Dendritic cell treated with granulocyte-macrophage colony-stimulating factor and Interleukin-4, amounts not matched to agents 40 ng/mL and 50 ng/mL, for 4 days (primary cell): ENCODE data around the gene SLC19A1.

Experiments used
- H3K27ac Mint-ChIP-seq: one replicate; pipeline ENCODE4 v1.8.0; 2022; ENCODE audit warnings: mild to moderate bottlenecking, mixed read lengths
- H3K27me3 Mint-ChIP-seq: one replicate; pipeline ENCODE4 v1.8.0; 2022; ENCODE audit warnings: mild to moderate bottlenecking, mixed read lengths
- H3K36me3 Mint-ChIP-seq: one replicate; pipeline ENCODE4 v1.8.0; 2022; ENCODE audit warnings: low read depth, mixed read lengths
- H3K4me1 Mint-ChIP-seq: one replicate; pipeline ENCODE4 v1.8.0; 2022; ENCODE audit warnings: low read depth, mixed read lengths
- H3K4me3 Mint-ChIP-seq: one replicate; pipeline ENCODE4 v1.8.0; 2022; ENCODE audit warnings: mild to moderate bottlenecking, moderate library complexity, mixed read lengths
- H3K9me3 Mint-ChIP-seq: one replicate; pipeline ENCODE4 v1.8.0; 2022; ENCODE audit warnings: mixed read lengths
- intact Hi-C: fragments of 100-400 bp; cut with micrococcal nuclease; formaldehyde crosslinking; loops from one replicate; pipeline ENCODE4 v1.15.0; 2022

SLC19A1 gene

DNA sequence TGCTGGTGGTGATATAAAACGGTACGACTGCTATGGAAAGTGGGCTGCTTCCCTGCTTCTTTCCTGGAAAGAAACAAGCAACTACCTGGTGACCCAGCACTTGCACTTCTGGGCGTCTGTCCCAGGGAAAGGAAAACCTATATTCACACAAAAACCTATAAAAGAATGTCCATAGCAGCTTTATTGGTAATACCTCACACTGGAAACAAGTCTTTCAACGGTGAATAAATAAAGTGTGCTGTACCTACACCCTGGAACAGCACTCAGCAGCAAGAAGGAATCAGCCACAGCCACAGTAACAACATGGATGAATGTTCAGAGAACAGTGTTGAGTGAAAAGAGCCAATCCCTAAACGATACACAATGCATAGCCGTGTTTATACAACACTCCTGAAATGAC is 19.9 kb downstream of the SLC19A1 start:
- intact Hi-C loops: no loop called here
- peaks cover 68% of the 10 kb centered on the region for H3K36me3 Mint-ChIP-seq
- H3K4me1 Mint-ChIP-seq: peaks cover 27% of the 10 kb centered on the region
- peaks cover 27% of the 10 kb centered on the region for H3K9me3 Mint-ChIP-seq
- H3K27ac Mint-ChIP-seq: no peak overlapping the region
- no peak overlapping the region for H3K4me3 Mint-ChIP-seq
- no peaks in the 10 kb centered on the region for H3K27me3 Mint-ChIP-seq

DNA sequence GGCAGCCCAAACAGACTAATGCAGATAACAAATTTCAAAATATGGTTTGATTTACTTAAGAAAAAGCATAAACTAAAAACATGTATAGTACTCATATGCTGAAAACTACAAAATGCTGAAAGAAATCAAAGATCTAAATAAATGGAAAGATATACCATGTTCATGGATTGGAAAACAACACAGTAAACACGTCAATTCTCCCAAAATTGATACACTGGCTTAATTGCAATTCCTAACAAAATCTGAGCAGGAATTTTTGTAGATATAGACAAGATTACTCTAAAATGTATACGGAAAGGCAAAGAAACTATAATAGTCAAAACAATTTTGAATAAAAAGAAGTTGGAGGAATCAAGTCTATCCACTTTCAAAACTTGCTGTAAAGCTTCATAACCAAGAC is 21.0 kb downstream of the SLC19A1 start:
- Mint-ChIP-seq H3K9me3 (peaks cover 27% of the 10 kb centered on the region), H3K27me3 (no peaks in the 10 kb centered on the region), H3K4me1 (peaks cover 30% of the 10 kb centered on the region), H3K36me3 (peaks cover 79% of the 10 kb centered on the region), H3K27ac (no peak overlapping the region), H3K4me3 (no peak overlapping the region)
- intact Hi-C loops: no loop called here

DNA sequence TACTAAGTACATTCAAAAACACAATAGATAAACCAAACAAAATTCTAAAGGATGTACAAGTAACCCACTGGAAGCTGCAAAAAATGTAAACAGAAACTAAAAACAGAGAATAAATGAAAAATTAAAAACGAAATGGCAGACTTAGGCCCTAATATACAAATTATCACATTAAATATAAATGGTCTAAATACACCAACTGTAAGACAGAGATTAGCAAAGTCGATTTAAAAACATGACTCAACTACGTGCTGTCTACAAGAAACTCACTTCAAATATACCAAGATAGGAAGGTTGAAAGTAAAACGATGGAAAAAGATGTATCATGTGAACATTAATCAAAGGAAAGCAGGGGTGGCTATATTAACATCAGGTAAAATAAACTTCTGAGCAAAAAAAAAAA is 23.1 kb downstream of the SLC19A1 start:
- H3K27me3 Mint-ChIP-seq: no peaks in the 10 kb centered on the region
- peaks cover 27% of the 10 kb centered on the region for H3K9me3 Mint-ChIP-seq
- intact Hi-C loops: no loop called here
- no peak overlapping the region for H3K4me3 Mint-ChIP-seq
- H3K27ac Mint-ChIP-seq: peak overlapping the region; percentile 62
- peaks cover 100% of the 10 kb centered on the region for H3K36me3 Mint-ChIP-seq
- H3K4me1 Mint-ChIP-seq: peaks cover 30% of the 10 kb centered on the region

DNA sequence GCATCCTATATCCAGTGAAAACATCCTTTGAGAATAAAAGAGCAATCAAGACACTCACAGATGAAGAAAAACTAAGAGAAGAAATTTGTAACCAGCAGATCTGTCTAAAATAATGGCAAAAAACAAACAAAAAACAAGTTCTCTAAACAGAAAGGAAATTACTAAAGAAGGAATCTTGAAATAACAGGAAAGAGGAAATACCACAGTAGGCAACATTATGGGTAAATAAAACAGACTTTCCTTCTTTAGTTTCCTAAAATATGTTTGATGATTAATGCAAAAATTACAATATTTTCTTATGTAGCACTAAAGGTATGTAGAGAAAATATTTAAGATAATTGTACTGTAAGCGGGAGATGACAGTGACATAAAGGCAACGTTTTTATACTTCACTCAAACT is 23.5 kb downstream of the SLC19A1 start:
- peaks cover 30% of the 10 kb centered on the region for H3K4me1 Mint-ChIP-seq
- peaks cover 27% of the 10 kb centered on the region for H3K9me3 Mint-ChIP-seq
- H3K4me3 Mint-ChIP-seq: peak overlapping the region; percentile 10
- H3K36me3 Mint-ChIP-seq: peaks cover 100% of the 10 kb centered on the region
- no peaks in the 10 kb centered on the region for H3K27me3 Mint-ChIP-seq
- H3K27ac Mint-ChIP-seq: peak overlapping the region; percentile 62
- intact Hi-C loops: no loop called here

DNA sequence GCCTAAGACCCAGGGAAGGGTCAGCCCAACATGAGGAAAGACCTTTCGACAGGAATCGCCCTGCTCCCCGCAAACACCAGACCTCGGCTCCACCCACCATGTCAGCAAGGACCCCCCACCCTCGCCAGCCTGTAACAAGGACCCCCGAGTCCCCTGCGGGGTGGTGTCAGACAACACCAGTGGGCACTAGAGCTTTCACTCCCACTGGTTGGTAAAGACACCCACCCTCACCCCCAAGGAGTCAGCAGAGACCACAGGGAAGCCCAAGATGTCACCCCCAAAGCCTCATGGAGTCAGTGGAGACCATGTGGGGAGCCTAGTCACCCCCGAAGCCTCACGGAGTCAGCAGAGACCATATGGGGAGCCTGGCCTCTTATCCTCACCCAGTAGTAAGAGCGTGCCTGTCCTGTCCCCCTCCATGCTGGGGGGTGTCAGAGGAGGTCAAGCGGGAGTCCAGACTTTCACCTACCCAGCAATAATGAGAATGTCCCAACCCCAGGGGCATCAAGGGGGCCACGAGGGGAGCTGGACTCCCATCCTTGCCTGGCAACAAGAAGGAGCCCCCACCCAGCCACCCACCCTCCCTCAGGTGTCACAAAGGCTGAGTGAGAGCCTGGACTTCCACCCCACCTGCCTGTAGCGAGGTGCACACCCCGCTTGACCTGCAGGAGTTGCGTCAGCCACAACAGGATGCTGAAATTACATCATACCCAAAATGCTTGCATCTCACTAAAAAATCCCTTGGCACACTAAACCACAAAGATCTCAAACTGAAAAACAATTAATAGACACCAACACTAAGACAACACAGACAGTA is 24.8 kb downstream of the SLC19A1 start:
- intact Hi-C loops: no loop called here

DNA sequence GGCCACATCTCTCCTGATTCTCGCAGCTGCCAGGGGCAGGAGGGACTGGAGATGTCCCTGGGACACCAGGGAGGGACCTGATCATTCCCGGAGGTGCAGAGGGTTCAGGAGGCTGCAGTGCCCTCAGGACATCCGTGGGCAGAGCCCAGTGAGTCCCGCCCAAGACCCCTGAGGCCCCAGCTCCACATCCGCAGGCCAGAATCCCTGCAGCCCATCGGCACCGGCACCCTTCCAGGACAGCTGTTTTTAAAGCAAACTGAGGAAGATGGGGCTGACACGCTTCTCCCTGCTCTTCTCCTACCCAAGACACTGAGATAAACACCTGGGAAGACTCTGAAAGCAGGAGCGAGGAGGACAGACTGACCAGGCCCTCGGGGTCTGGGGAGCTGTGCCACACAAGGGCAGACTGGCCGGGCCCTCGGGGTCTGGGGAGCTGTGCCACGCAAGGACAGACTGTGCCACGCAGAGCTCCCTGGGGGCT is 25.5 kb downstream of the SLC19A1 start:
- Mint-ChIP-seq H3K4me1 (peaks cover 30% of the 10 kb centered on the region), H3K36me3 (peaks cover 100% of the 10 kb centered on the region), H3K27me3 (no peaks in the 10 kb centered on the region), H3K9me3 (peaks cover 27% of the 10 kb centered on the region), H3K27ac (no peak overlapping the region), H3K4me3 (no peak overlapping the region)
- intact Hi-C loops: no loop called here

More for the DNA sequence above, 24.8 kb downstream of the SLC19A1 start:
- Mint-ChIP-seq H3K27ac (peak overlapping the region; percentile 62), H3K4me3 (no peak overlapping the region), H3K36me3 (peaks cover 100% of the 10 kb centered on the region), H3K4me1 (peaks cover 30% of the 10 kb centered on the region), H3K9me3 (peaks cover 27% of the 10 kb centered on the region), H3K27me3 (no peaks in the 10 kb centered on the region)

DNA sequence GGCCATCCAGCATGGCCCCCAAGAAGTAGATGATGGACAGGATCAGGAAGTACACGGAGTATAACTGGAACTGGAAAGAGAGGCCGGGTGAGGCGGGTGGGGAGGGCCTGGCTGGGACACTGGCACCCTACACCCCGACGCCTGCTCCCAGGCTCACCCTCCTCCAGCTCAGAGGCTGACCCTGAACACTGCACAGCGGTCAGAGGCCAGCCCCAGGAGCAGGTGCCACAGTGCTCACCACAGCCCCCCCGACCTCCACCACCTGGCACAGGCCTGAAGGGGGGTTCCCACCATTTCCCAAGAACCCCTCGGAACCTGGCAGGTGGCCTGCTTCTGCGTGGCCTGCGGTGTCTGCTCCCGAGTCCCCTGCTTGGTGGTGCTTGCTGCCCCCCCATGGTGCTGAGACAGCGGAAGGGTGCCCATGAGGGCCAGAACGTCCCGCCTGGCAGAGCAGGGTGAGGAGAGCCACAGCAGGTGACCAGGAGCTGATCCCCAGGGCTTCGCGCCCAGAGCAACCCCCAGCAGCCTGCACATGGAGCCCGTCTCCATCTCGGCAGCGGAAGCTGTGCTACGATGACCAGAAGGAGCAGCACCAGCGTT is 26.1 kb downstream of the SLC19A1 start:
- H3K36me3 Mint-ChIP-seq: peaks cover 100% of the 10 kb centered on the region
- intact Hi-C loops: no loop called here

DNA sequence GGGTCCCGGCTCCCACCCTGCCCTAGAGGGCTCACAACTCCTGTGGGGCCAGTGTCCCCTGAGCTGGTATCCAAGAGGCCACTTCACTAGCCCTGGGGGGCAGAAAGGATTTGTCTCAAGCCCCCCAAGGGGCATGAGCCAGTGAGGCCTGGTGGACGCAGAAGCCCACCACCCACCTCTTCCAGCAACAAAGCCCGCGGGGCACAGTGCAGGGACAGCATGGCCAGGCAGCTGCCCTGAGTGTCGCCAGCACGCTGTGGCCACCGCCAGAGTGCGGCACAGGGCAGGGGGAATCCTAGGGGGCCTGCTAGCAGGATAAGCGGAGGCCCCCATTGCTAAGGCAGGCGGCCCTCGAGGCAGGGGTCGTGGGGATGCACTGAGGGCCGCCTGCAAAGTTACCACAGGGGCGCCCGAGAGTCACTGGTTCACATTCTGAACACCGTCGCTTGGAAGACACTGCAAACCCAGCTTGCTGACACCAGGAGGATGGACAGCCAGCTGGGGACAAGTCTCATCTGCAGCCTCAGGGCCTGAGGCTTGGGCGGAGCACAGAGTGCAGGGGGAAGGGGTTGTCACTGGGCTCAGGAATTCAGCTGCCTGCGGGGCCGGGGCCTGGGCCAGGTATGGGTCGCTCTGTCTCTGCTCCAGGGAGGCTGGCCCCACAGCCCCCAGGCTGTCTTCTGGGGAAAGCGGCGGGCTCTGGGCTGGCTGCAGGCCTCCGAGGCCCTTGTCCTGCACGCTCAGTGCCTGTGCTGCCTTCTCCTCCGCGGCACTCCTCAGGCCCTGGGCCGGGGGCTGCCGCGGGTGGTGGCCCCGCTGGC is 26.8 kb downstream of the SLC19A1 start:
- Mint-ChIP-seq H3K4me3 (no peak overlapping the region), H3K36me3 (peaks cover 100% of the 10 kb centered on the region), H3K27ac (no peak overlapping the region), H3K9me3 (peaks cover 27% of the 10 kb centered on the region), H3K27me3 (no peaks in the 10 kb centered on the region), H3K4me1 (peaks cover 30% of the 10 kb centered on the region)
- intact Hi-C loops: no loop called here

More for the DNA sequence above, 26.1 kb downstream of the SLC19A1 start:
- peaks cover 30% of the 10 kb centered on the region for H3K4me1 Mint-ChIP-seq
- H3K27ac Mint-ChIP-seq: no peak overlapping the region
- peaks cover 27% of the 10 kb centered on the region for H3K9me3 Mint-ChIP-seq
- H3K27me3 Mint-ChIP-seq: no peaks in the 10 kb centered on the region
- no peak overlapping the region for H3K4me3 Mint-ChIP-seq

DNA sequence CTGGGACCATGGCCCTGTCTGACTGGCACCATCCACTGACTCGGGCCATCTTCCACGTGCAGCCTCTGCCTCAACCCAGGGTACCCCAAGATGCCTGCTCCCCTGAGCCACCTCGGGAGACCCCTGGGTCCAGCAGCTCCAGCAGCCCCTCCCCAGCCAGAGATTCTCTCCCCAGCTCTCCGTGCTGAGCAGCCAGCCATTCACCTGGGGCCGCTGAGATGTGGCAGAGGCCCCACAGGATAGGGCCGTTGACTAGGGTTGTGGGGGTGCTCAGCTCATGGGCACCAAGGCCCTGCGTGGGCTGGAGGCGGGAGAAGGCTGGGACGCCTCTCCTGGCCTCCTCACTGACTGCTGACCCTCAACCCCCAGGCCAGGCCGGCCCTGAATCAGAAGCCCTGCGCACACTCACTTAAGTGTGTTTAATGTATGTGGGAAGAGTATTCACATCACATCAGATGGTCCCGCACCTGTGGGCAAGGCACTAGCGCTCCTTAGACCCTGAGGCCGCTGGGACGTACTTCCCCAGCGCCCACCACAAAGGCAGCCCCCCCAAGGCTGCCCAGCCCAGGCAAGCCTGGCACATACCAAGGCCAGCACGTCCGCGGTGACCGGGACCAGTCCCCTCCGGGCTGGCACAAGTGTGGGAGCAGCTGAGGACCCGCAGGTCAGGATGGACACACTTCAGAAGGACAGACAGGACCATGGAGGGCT is 27.8 kb downstream of the SLC19A1 start:
- Mint-ChIP-seq H3K27ac (no peak overlapping the region), H3K36me3 (peaks cover 97% of the 10 kb centered on the region), H3K27me3 (no peaks in the 10 kb centered on the region), H3K9me3 (peaks cover 17% of the 10 kb centered on the region), H3K4me3 (no peak overlapping the region), H3K4me1 (peaks cover 21% of the 10 kb centered on the region)
- intact Hi-C loops: no loop called here

DNA sequence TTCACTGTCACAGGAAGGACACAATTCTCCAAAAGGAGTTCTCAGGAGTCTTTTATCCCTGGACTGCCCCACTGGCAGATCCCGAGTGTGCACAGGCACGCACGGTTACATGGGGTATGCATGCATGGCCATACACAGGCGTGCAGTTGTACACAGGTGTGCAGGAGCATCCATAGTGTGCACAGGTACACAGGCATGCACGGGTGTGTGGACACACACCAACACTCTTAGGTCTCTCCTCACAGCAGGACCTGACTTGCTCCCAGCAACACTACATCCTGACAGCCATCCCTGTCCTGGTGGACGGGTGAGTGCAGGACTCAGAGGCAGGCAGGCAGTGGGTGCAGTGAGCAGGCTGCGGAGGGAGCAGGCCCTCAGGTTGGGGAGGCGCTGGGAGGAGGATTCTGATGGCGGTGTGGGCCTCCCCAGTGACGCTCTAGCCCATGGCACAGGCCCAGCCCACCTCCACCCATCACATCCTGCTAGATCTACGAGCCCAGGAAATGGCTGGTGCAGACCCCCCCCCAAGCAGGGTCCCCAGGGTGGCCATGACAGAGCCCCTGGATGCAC is 28.4 kb downstream of the SLC19A1 start:
- Mint-ChIP-seq H3K36me3 (peaks cover 91% of the 10 kb centered on the region), H3K4me1 (peaks cover 17% of the 10 kb centered on the region), H3K4me3 (no peak overlapping the region), H3K27me3 (no peaks in the 10 kb centered on the region), H3K9me3 (peaks cover 10% of the 10 kb centered on the region), H3K27ac (no peak overlapping the region)
- intact Hi-C loops: no loop called here

DNA sequence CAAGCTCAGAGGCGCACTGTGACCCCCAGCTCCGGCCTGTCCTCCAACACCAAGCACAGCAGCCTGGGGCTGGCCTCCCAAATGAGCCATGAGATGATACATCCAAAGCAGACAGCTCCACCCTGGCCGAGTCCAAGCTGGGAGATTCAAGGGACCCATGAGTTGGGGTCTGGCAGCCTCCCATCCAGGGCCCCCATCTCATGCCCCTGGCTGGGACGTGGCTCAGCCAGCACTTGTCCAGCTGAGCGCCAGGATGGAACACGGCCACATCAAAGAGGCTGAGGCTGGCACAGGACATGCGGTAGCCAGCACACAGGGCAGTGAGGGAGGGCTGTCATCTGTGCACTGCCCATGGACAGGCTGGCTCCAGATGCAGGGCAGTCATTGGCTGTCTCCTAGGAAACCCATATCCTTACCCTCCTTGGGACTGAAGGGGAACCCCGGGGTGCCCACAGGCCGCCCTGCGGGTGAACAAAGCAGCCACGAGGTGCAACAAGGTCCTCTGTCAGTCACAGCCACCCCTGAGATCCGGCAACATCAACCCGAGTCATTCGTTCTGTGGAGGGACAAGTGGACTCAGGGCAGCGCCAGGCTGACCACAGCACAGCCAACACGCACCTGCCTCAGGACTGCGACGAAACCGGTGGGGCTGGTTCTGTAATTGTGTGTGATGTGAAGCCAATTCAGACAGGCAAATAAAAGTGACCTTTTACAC is 29.1 kb downstream of the SLC19A1 start:
- Mint-ChIP-seq H3K27me3 (no peaks in the 10 kb centered on the region), H3K9me3 (peaks cover 4% of the 10 kb centered on the region), H3K36me3 (peaks cover 84% of the 10 kb centered on the region), H3K27ac (no peak overlapping the region), H3K4me1 (peaks cover 11% of the 10 kb centered on the region), H3K4me3 (no peak overlapping the region)
- intact Hi-C loops: no loop called here

DNA sequence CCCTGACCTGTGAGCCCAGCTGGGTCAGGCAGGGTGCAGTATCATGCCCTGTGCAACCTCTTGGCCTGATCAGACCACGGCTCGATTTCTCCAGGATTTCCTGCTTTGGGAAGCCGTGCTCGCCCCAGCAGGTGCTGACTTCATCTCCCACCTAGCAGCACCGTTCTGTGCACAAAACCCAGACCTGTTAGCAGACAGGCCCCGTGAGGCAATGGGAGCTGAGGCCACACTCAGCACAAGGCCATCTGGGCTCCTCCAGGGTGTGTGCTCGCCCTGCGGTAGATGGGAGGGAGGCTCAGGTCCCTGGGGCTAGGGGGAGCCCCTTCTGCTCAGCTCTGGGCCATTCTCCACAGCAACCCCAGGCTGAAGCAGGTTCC is 29.6 kb downstream of the SLC19A1 start:
- intact Hi-C loops: no loop called here
- no peaks in the 10 kb centered on the region for H3K9me3 Mint-ChIP-seq
- no peak overlapping the region for H3K4me3 Mint-ChIP-seq
- H3K36me3 Mint-ChIP-seq: peaks cover 78% of the 10 kb centered on the region
- peaks cover 5% of the 10 kb centered on the region for H3K4me1 Mint-ChIP-seq
- no peaks in the 10 kb centered on the region for H3K27me3 Mint-ChIP-seq
- H3K27ac Mint-ChIP-seq: no peak overlapping the region
